HFFc6 (cell line): ENCODE measurements around the gene CNN1. TPM values are rescaled to one million over a fixed set of nuclear protein-coding genes. Genes with fewer than 3 reads are reported as not detected.
"Not testable (repeated sequence)": the region's sequence is repeated elsewhere in the genome, so short reads cannot be mapped to it uniquely, and the experiment has no call there.

Experiments
- DNase-seq: peaks from one replicate; pipeline ENCODE4 v3.0.0-alpha.2; 2018
- H3K27ac Mint-ChIP-seq: 2 replicates; pipeline ENCODE4 v1.8.0; 2020; ENCODE audit warnings: mild to moderate bottlenecking, mixed read lengths
- H3K27me3 Mint-ChIP-seq: 2 replicates; pipeline ENCODE4 v1.8.0; 2021; ENCODE audit warnings: mild to moderate bottlenecking, moderate library complexity, mixed read lengths; ENCODE audit not compliant: insufficient read depth
- H3K36me3 Mint-ChIP-seq: 2 replicates; pipeline ENCODE4 v1.8.0; 2021; ENCODE audit warnings: low read depth, mixed read lengths
- H3K4me1 Mint-ChIP-seq: 2 replicates; pipeline ENCODE4 v1.8.0; 2020; ENCODE audit warnings: low read depth, mixed read lengths
- H3K4me3 Mint-ChIP-seq: 2 replicates; pipeline ENCODE4 v1.8.0; 2020; ENCODE audit warnings: mild to moderate bottlenecking, moderate library complexity, mixed read lengths
- H3K9me3 Mint-ChIP-seq: 2 replicates; pipeline ENCODE4 v1.8.0; 2020; ENCODE audit warnings: mild to moderate bottlenecking, mixed read lengths
- CTCF ChIP-seq: fragments of 200-600 bp; sonication (generic); IDR thresholded peaks from 2 replicates; pipeline ENCODE4 v1.5.0; 2021; ENCODE audit warnings: antibody characterized with exemption, mild to moderate bottlenecking
- microRNA-seq: library from miRNA; unstranded; fragments of <30 nt; microRNA quantifications from one replicate; pipeline ENCODE4, GENCODE V29; 2019
- total RNA-seq, 6 experiments: library from RNA; stranded (reverse); fragmentation: NEBNext Ultra II Directional; extraction: Animal tissue kit (Norgen Biotek cat#: 25700); gene quantifications; 2 replicates in 1 of 6; 3 replicates in 5 of 6; pipeline ENCODE4 v1.2.3, GENCODE V29; 2021

Gene CNN1
- total RNA-seq, 6 experiments from 2014 or later = 6.5 to 9.3 (median 8.0) TPM

- Mint-ChIP-seq H3K27me3 (no peaks in the 10 kb centered on the region; the same call in 1 of the 2 replicates), H3K27ac (peak overlapping the region; percentile 90; the same call in 1 of the 2 replicates), H3K9me3 (no peaks in the 10 kb centered on the region), H3K4me1 (peaks cover 21% of the 10 kb centered on the region), H3K4me3 (no peak overlapping the region), H3K36me3 (peaks cover 24% of the 10 kb centered on the region)
- DNase-seq = no peak
- no peak for TF ChIP-seq CTCF
These were observed 57.5 kb downstream of the CNN1 start for GRCh38 chr19:11596156-11596555.

- Mint-ChIP-seq H3K4me1 (peaks cover 25% of the 10 kb centered on the region), H3K36me3 (peaks cover 31% of the 10 kb centered on the region), H3K4me3 (peak within 1 kb of the TSS; percentile 100), H3K9me3 (no peaks in the 10 kb centered on the region), H3K27me3 (no peaks in the 10 kb centered on the region; the same call in none of the 2 replicates), H3K27ac (peak within 1 kb of the TSS; percentile 96)
- peak; percentile 36; the same call in 1 of the 2 replicates for TF ChIP-seq CTCF
- peak; percentile 98 for DNase-seq
These were observed 58.8 kb downstream of the CNN1 start, which contains the start of gene ZNF627 for GRCh38 chr19:11597202-11598102. Gene ZNF627, plus strand, starts transcription at chr19:11597483. Its CDS starts 145 bp downstream, at chr19:11597628.

GRCh38 chr19:11598103-11598483, 59.4 kb downstream of the CNN1 start:
- no peak for TF ChIP-seq CTCF
- peak; percentile 8 for DNase-seq
- H3K9me3 Mint-ChIP-seq = no peaks in the 10 kb centered on the region
- H3K4me3 Mint-ChIP-seq = peak overlapping the region; percentile 100
- H3K27me3 Mint-ChIP-seq = no peaks in the 10 kb centered on the region; the same call in none of the 2 replicates
- peaks cover 25% of the 10 kb centered on the region for H3K4me1 Mint-ChIP-seq
- peaks cover 37% of the 10 kb centered on the region for H3K36me3 Mint-ChIP-seq
- peak overlapping the region; percentile 96 for H3K27ac Mint-ChIP-seq

- Mint-ChIP-seq H3K9me3 (no peaks in the 10 kb centered on the region), H3K4me1 (peaks cover 25% of the 10 kb centered on the region), H3K27me3 (no peaks in the 10 kb centered on the region; the same call in none of the 2 replicates), H3K27ac (no peak overlapping the region), H3K4me3 (peak overlapping the region; percentile 100), H3K36me3 (peaks cover 43% of the 10 kb centered on the region)
- no peak for TF ChIP-seq CTCF
- DNase-seq = no peak
These were observed 60.1 kb downstream of the CNN1 start for GRCh38 chr19:11598746-11599145.

GRCh38 chr19:11599704-11600103, 61.1 kb downstream of the CNN1 start:
- H3K4me3 Mint-ChIP-seq, H3K27me3 Mint-ChIP-seq, DNase-seq, H3K27ac Mint-ChIP-seq, H3K9me3 Mint-ChIP-seq: not testable (repeated sequence)
- Mint-ChIP-seq H3K4me1 (peaks cover 25% of the 10 kb centered on the region), H3K36me3 (peaks cover 52% of the 10 kb centered on the region)

Small RNA genes lying within 50 kb of the gene (microRNA-seq; reads per million reads assigned to microRNA genes)
- gene MIR7974 = not detected

Other genes with a start within 250 kb of the CNN1 start
- not detected for gene TSPAN16, start 242.7 kb upstream of the CNN1 start, total RNA-seq
- 10 to 100 TPM in 2 of 6 experiments, 1 to 10 TPM in 4; 6.7 to 11.1 (median 8.7) TPM for gene RAB3D, start 199.2 kb upstream of the CNN1 start, total RNA-seq
- 10 to 100 TPM; 36.9 to 51.8 (median 46.5) TPM for gene TMEM205, start 192.6 kb upstream of the CNN1 start, total RNA-seq
- 10 to 100 TPM in 4 of 6 experiments, 1 to 10 TPM in 2; 7.7 to 11.8 (median 10.4) TPM for gene CCDC159, start 192.3 kb upstream of the CNN1 start, total RNA-seq
- gene PLPPR2, start 183.4 kb upstream of the CNN1 start, total RNA-seq = 10 to 100 TPM; 52.4 to 82.2 (median 59.7) TPM
- gene SWSAP1, start 164.2 kb upstream of the CNN1 start, total RNA-seq = 1 to 10 TPM; 1.2 to 2.2 (median 1.6) TPM
- gene EPOR, start 154.5 kb upstream of the CNN1 start, total RNA-seq = 1 to 10 TPM; 6.1 to 8.3 (median 7.1) TPM
- 10 to 100 TPM in 1 of 6 experiments, 1 to 10 TPM in 5; 7.3 to 11.7 (median 8.9) TPM for gene RGL3, start 119.5 kb upstream of the CNN1 start, total RNA-seq
- 1 to 10 TPM in 1 of 6 experiments, under 1 TPM in 4, not detected in 1; 0.16 to 1.1 (median 0.60) TPM for gene ODAD3, start 103.7 kb upstream of the CNN1 start, total RNA-seq
- gene PRKCSH, start 103.2 kb upstream of the CNN1 start, total RNA-seq = 100 to 1,000 TPM; 367 to 460 (median 388) TPM
- gene ELAVL3, start 57.8 kb upstream of the CNN1 start, total RNA-seq = not detected
- 1 to 10 TPM; 4.7 to 6.3 (median 5.3) TPM for gene ZNF653, start 33.0 kb upstream of the CNN1 start, total RNA-seq
- gene ECSIT, start 9.7 kb upstream of the CNN1 start, total RNA-seq = 10 to 100 TPM; 17.5 to 24.9 (median 19.9) TPM
- 10 to 100 TPM; 72.3 to 85.5 (median 78.7) TPM for gene ELOF1, start 20.4 kb downstream of the CNN1 start, total RNA-seq
- 1 to 10 TPM; 1.5 to 2.8 (median 2.3) TPM for gene ACP5, start 38.8 kb downstream of the CNN1 start, total RNA-seq
- 1 to 10 TPM; 5.7 to 8.7 (median 7.5) TPM for gene ZNF627, start 58.6 kb downstream of the CNN1 start, total RNA-seq
- 1 to 10 TPM; 3.4 to 4.7 (median 4.1) TPM for gene ZNF823, start 200.1 kb downstream of the CNN1 start, total RNA-seq
- 1 to 10 TPM; 4.0 to 5.4 (median 4.7) TPM for gene ZNF441, start 228.1 kb downstream of the CNN1 start, total RNA-seq